Fibroblast of skin of abdomen (primary cell): ENCODE data around the gene CHPF2. TPM values are rescaled to one million over a fixed set of nuclear protein-coding genes. Genes with fewer than 3 reads are reported as not detected.

ENCODE experiments used
- DNase-seq: peaks from one replicate; pipeline ENCODE4 v3.0.0-alpha.2; 2013
- polyA plus RNA-seq, 2 experiments: library from polyadenylated mRNA; unstranded; fragments of 120-200 nt; gene quantifications; one replicate each; pipeline ENCODE4 v1.2.1, GENCODE V29; 2013; ENCODE audit not compliant: insufficient read length in 2 of 2

CHPF2 gene, protein sequence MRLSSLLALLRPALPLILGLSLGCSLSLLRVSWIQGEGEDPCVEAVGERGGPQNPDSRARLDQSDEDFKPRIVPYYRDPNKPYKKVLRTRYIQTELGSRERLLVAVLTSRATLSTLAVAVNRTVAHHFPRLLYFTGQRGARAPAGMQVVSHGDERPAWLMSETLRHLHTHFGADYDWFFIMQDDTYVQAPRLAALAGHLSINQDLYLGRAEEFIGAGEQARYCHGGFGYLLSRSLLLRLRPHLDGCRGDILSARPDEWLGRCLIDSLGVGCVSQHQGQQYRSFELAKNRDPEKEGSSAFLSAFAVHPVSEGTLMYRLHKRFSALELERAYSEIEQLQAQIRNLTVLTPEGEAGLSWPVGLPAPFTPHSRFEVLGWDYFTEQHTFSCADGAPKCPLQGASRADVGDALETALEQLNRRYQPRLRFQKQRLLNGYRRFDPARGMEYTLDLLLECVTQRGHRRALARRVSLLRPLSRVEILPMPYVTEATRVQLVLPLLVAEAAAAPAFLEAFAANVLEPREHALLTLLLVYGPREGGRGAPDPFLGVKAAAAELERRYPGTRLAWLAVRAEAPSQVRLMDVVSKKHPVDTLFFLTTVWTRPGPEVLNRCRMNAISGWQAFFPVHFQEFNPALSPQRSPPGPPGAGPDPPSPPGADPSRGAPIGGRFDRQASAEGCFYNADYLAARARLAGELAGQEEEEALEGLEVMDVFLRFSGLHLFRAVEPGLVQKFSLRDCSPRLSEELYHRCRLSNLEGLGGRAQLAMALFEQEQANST
- polyA plus RNA-seq (2013, experiment 1 of 2; ENCODE audit: insufficient read length): 63.5 TPM
- 66.2 TPM for polyA plus RNA-seq (2013, experiment 2 of 2; ENCODE audit: insufficient read length)

GRCh38 chr7:151232091-151232916 lies at the start of gene CHPF2:
Gene CHPF2, plus strand, starts transcription at chr7:151232483. Its CDS starts 1,529 bp downstream, at chr7:151234012.
- peak; percentile 85 for DNase-seq

DNA sequence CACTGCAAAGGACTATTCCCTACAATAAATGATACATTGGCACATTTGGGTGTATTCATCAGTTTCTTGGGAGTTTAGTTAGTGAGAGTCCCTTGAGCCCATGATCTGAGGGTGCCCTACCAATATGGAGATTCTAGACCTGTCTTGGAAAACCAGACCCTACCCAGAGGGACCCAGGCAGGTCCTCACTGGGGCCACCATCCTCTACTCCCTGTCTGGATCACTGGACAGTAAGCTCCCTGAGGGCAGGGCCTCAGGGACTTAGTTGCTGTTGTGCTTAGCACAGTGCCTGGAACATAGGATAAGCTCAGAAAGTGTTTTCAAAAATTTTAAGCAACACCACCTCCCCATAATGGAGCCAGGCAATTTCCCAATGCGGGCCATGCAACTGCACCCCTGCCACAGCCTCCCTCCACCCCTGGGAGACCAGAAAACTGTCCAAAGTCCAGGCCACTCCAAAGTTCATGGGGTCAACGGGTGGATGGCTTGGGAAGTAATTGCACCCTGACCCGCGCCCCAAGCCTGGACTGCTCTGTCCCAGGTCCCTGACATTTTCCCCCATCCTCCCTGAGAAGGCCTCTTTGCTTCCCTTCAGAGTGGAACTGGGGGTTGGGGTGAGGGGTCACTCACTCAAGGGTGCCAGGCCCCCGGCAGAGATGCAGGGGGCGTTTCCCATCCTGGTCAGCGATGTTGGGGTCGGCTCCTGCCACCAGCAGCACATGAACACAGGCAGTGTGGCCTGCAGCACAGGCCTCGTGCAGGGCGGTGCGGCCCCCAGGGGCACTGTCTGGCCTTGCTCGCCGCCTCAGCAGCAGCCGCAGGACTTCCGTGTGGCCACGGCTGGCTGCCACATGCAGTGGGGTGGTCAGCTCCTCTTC lies 46.3 kb upstream of the CHPF2 start:
- DNase-seq: no peak

- DNase-seq: no peak
Measured at GRCh38 chr7:151186640-151187408, 45.5 kb upstream of the CHPF2 start, which contains the start of gene ASB10. Gene ASB10, minus strand, starts transcription at chr7:151187250. Its CDS starts 120 bp downstream, at chr7:151187130.

GRCh38 chr7:151187409-151188251 lies 44.7 kb upstream of the CHPF2 start:
- DNase-seq: no peak

- no peak for DNase-seq
Measured at GRCh38 chr7:151188252-151188542, 44.1 kb upstream of the CHPF2 start.

GRCh38 chr7:151189038-151189437 lies 43.2 kb upstream of the CHPF2 start:
- no peak for DNase-seq

- DNase-seq: no peak
Measured at GRCh38 chr7:151191544-151191943, 40.7 kb upstream of the CHPF2 start.

- no peak for DNase-seq
Measured at GRCh38 chr7:151192002-151192539, 40.2 kb upstream of the CHPF2 start.

DNA sequence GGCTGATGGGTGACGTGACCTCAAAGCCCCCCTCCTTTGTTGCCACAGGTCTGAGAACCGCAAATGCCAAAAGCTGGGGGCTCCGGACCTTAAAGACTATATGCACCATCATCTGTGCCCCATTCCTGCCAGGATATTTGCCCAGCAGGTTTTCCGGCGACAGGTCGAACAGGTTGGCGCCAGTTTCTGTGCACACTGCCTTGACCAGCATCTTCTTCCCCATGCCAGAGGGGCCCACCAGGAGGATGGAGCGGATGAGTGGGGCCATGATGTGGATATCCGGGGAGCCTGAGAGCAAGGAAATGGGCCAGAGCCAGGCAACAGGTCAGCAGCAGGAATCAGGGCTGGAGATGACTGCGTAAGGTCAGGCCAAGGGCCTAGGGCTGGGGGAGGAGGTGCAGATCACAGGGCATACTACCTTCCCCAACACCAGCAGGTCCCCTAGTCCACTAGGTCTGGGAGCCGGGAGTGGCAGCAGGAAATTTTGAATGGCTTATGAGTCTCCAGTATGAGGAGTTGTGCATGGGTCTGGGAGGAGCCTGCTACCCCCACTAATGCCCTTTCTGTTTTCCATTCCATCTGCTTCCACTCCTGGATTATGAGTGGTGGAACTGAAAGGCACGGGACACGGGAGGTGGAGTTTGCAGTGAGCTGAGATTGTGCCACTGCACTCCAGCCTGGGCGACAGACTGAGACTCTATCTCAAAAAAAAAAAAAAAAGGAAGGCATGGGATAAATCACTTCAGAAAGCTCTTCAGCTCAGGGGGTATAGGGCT lies 38.9 kb upstream of the CHPF2 start:
- DNase-seq: no peak

- DNase-seq: no peak
Measured at GRCh38 chr7:151194188-151194587, 38.1 kb upstream of the CHPF2 start.

DNA sequence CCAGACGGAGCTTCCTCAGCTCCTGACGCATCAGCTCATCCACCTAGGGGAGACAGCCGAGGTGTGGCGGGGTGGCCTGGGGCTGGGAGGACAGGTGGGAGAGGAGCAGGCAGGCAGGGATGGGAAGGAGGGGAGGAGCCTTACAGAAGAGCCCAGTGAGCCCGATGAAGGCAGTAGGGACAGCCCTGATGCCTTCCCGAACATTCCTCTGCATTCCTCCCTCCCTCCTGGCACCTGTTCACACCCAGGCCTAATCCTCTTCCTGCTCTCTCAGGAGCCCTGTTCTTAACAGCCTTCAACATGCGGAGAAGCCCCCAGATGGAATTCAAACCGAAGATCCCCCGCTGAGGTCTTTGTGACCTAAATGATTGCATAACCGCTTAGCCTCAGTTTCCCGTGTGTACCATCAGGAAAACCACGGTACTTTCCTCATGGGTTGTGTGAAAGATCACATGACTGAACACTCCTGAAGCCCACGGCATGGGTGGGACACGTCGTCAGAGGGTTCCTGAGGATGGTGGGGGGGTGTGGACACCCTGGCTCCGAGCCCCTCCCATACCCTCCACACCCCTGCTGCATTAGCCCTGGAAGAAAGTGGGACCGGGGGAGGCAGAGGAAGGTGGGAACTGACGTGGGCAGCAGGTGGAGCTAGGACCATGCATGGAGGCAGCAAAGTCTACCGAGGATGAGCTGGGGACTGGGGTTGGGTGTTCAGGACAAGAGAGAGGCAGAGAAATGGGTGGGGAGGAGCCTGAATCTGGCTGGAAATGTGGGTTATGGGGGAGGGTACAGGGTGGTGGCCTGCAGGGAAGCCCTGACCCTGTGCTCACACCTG lies 36.5 kb upstream of the CHPF2 start:
- DNase-seq: no peak

DNA sequence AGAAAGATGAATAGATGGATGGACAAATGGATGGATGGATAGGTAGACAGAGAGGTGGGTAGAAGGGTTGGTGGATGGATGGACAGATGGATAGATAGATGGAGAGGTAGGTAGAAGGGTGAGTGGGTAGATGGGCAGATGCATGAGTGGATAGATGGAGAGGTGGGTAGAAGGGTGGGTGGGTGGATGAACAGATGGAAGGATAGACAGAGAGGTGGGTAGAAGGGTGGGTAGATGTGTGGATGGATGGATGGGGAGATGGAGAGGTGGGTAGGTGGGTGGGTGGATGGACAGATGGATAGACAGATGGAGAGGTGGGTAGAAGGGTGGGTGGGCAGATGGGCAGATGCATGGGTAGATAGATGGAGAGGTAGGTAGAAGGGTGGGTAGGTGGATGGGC lies 34.4 kb upstream of the CHPF2 start:
- no peak for DNase-seq

- DNase-seq: no peak
Measured at GRCh38 chr7:151198945-151199848, 33.1 kb upstream of the CHPF2 start.

DNA sequence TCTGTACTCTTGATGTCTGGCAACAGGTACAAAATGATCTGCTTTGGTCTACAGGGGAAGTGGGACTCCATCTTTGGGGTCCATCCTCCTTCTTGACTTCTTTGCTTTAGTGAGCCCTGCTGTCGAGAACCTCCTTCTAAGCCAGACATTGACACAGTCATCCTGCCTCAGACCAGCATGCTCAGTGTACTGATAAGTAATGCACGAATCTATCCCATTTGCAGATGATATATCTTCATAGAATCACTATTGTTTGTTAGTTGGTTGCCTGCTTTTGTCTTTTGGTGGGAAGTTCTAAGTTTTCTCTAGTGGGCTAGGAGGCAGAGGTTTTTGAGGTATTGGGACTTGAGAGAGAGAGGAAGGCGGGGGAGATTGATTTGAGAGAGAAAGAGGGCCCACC lies 30.9 kb upstream of the CHPF2 start:
- no peak for DNase-seq

- no peak for DNase-seq
Measured at GRCh38 chr7:151201751-151202150, 30.5 kb upstream of the CHPF2 start.

- no peak for DNase-seq
Measured at GRCh38 chr7:151202836-151203235, 29.4 kb upstream of the CHPF2 start.
